ENCODE measurements around the gene SAPCD2. TPM values are rescaled to one million over a fixed set of nuclear protein-coding genes. Genes with fewer than 3 reads are reported as not detected.
A peak's percentile ranks its signal among the peaks of the same experiment; 100 is the strongest.

SAPCD2 gene
- total RNA-seq, 4 donors from 2014 or later: 0.13 to 1.3 (median 0.19) TPM

- Histone ChIP-seq H3K4me1 (peaks cover 0 to 35% (median 19%) of the 10 kb centered on the region in 3 donors), H3K36me3 (peaks cover 0 to 39% of the 10 kb centered on the region in 2 donors), H3K4me3 (peak within 1 kb of the TSS; percentile 37 to 70), H3K9me3 (no peaks in the 10 kb centered on the region), H3K27ac (peak within 1 kb of the TSS in 3 of 4 donors; percentile 66 to 78 (median 69)), H3K27me3 (peaks cover 21% of the 10 kb centered on the region)
- peak; percentile 75 for ATAC-seq
- peak in 1 of 2 donors; percentile 50 for TF ChIP-seq POLR2A (IDR thresholded peaks at IDR 0.05)
- TF ChIP-seq POLR2AphosphoS5 (IDR thresholded peaks at IDR 0.05): no peak
- TF ChIP-seq, protein P1, sequence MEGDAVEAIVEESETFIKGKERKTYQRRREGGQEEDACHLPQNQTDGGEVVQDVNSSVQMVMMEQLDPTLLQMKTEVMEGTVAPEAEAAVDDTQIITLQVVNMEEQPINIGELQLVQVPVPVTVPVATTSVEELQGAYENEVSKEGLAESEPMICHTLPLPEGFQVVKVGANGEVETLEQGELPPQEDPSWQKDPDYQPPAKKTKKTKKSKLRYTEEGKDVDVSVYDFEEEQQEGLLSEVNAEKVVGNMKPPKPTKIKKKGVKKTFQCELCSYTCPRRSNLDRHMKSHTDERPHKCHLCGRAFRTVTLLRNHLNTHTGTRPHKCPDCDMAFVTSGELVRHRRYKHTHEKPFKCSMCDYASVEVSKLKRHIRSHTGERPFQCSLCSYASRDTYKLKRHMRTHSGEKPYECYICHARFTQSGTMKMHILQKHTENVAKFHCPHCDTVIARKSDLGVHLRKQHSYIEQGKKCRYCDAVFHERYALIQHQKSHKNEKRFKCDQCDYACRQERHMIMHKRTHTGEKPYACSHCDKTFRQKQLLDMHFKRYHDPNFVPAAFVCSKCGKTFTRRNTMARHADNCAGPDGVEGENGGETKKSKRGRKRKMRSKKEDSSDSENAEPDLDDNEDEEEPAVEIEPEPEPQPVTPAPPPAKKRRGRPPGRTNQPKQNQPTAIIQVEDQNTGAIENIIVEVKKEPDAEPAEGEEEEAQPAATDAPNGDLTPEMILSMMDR (IDR thresholded peaks at IDR 0.05): no peak
- no CpG with 5 or more reads among the region's 87 CpGs for WGBS, 2 donors (ENCODE audit: low coverage in 1 of 2)
Observed at GRCh38 chr9:137077010-137077747, 6.8 kb upstream of the SAPCD2 start, which contains the start of gene UAP1L1. Gene UAP1L1, plus strand, starts transcription at chr9:137077517. Its CDS starts 16 bp downstream, at chr9:137077533.

DNA sequence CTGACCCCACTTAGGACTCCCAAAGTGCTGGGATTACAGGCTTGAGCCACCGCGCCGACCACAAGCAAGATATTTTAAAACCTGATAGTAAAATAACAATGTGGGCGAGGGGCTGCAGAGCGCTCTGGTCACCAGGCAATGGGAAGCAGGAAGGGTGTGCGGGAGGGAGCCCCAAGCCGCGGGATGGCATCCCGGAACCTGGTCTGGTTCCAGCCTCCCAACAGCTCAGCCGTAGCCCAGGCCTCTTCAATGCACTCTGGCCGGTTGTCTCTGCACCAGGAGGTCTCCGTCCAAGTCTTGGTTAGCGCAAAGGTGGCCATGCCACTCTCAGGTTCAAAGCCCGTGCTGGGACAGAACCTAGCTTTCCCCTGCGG, 6.3 kb upstream of the SAPCD2 start:
- Histone ChIP-seq H3K27me3 (peaks cover 21% of the 10 kb centered on the region), H3K4me3 (peak overlapping the region in 1 of 2 donors; percentile 70), H3K27ac (peak overlapping the region in 3 of 4 donors; percentile 66 to 78 (median 69)), H3K9me3 (no peaks in the 10 kb centered on the region), H3K36me3 (peaks cover 0 to 33% of the 10 kb centered on the region in 2 donors), H3K4me1 (peaks cover 0 to 36% (median 19%) of the 10 kb centered on the region in 3 donors)
- TF ChIP-seq, protein P1 (IDR thresholded peaks at IDR 0.05): no peak
- TF ChIP-seq POLR2A (IDR thresholded peaks at IDR 0.05) (no peak), POLR2AphosphoS5 (IDR thresholded peaks at IDR 0.05) (no peak), EP300 (IDR thresholded peaks at IDR 0.05) (no peak)
- 54% methylated on average over 2 of the region's 15 CpGs; no CpG with 5 or more reads in 1 of the 2 donors for WGBS, 2 donors (ENCODE audit: low coverage in 1 of 2)
- peak; percentile 2 for ATAC-seq

DNA sequence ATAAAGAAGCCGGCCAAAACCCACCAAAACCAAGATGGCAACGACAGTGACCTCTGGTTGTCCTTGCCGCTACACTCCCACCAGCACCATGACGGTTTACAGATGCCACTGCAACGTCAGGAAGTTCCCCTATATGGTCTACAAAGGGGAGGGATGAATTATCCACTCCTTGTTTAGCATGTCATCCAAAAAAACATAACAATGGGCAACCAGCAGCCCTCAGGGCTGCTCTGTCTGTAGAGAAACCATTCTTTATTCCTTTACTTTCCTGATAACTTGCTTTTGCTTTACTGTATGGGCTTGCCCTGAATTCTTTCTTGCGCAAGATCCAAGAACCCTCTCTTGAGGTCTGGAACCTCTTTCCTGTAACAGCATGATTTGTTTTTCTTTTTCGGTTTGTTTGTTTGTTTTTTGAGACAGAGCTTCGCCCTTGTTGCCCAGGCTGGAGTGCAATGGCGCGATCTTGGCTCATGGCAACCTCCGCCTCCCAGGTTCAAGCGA, 5.0 kb upstream of the SAPCD2 start:
- Histone ChIP-seq H3K36me3 (peaks cover 0 to 20% of the 10 kb centered on the region in 2 donors), H3K27ac (no peak overlapping the region), H3K9me3 (no peaks in the 10 kb centered on the region), H3K4me3 (no peak overlapping the region), H3K27me3 (peaks cover 21% of the 10 kb centered on the region), H3K4me1 (peaks cover 0 to 49% (median 19%) of the 10 kb centered on the region in 3 donors)
- TF ChIP-seq POLR2A (IDR thresholded peaks at IDR 0.05) (no peak), EP300 (IDR thresholded peaks at IDR 0.05) (no peak), POLR2AphosphoS5 (IDR thresholded peaks at IDR 0.05) (no peak)
- TF ChIP-seq, protein P1 (IDR thresholded peaks at IDR 0.05): no peak
- 82 to 90% methylated on average over 11 to 12 of the region's 12 CpGs for WGBS, 2 donors (ENCODE audit: low coverage in 1 of 2)
- no peak for ATAC-seq

DNA sequence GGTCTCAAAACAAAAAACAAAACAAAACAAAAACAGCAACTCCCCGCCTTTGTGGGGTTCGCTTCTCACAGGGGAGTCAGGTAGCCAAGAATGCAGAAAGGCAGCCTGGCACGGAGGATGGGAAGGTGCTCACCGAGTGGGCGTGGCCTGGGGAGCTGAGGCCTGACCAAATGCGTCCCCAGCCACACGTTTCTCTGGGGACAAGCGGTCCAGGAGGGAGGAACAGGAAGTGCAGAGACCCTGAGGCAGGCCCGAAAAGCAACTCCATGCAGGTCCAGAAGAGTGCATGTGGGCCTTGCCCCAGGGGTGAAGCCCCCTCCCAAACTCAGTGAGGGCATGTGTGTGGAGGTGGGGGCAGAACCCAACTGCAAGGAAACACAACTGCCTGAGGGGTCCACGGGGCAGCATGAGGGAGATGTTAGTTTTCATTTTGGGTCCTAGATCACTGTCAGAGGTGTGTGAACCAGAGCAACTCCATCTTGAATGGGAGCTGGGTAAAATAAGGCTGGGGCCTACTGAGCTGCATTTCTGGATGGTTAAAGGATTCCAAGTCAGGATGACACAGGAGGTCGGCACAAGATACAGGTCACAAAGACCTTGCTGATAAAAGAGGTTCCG, 4.4 kb upstream of the SAPCD2 start:
- TF ChIP-seq POLR2AphosphoS5 (IDR thresholded peaks at IDR 0.05) (no peak), EP300 (IDR thresholded peaks at IDR 0.05) (no peak), POLR2A (IDR thresholded peaks at IDR 0.05) (no peak)
- TF ChIP-seq, protein P1 (IDR thresholded peaks at IDR 0.05): no peak
- Histone ChIP-seq H3K27ac (no peak overlapping the region), H3K36me3 (peaks cover 0 to 14% of the 10 kb centered on the region in 2 donors), H3K9me3 (no peaks in the 10 kb centered on the region), H3K4me3 (no peak overlapping the region), H3K27me3 (peaks cover 25% of the 10 kb centered on the region), H3K4me1 (peaks cover 0 to 52% (median 19%) of the 10 kb centered on the region in 3 donors)
- WGBS, 2 donors (ENCODE audit: low coverage in 1 of 2): 77 to 90% methylated on average over 4 to 6 of the region's 12 CpGs
- no peak for ATAC-seq
